COLO829 (cell line): Measurements from ENCODE around the gene MIGA2.

Source experiments
- DNase-seq: peaks from one replicate; pipeline ENCODE4 v3.0.0; 2012; ENCODE audit warnings: low spot score

MIGA2 gene

GRCh38 chr9:129037767-129038098 lies 1.3 kb downstream of the MIGA2 start:
- no peak for DNase-seq

GRCh38 chr9:129038109-129038852 lies 1.9 kb downstream of the MIGA2 start:
- DNase-seq = no peak

- DNase-seq = no peak
Measured at GRCh38 chr9:129040113-129040643, 3.8 kb downstream of the MIGA2 start.

GRCh38 chr9:129042016-129042415 lies 5.6 kb downstream of the MIGA2 start:
- DNase-seq = no peak

- DNase-seq = no peak
Measured at GRCh38 chr9:129052592-129052991, 16.2 kb downstream of the MIGA2 start.

- DNase-seq = no peak
Measured at GRCh38 chr9:129053020-129053419, 16.6 kb downstream of the MIGA2 start.

- DNase-seq = no peak
Measured at GRCh38 chr9:129054163-129054851, 17.9 kb downstream of the MIGA2 start.

- peak; percentile 52 for DNase-seq
Measured at GRCh38 chr9:129058965-129059795, 22.8 kb downstream of the MIGA2 start.

GRCh38 chr9:129059796-129060785 lies 23.7 kb downstream of the MIGA2 start:
- no peak for DNase-seq

- DNase-seq = no peak
Measured at GRCh38 chr9:129060991-129061390, 24.6 kb downstream of the MIGA2 start.

- no peak for DNase-seq
Measured at GRCh38 chr9:129063061-129063460, 26.6 kb downstream of the MIGA2 start.

GRCh38 chr9:129064499-129064908 lies 28.1 kb downstream of the MIGA2 start:
- no peak for DNase-seq

GRCh38 chr9:129068110-129068509 lies 31.7 kb downstream of the MIGA2 start:
- DNase-seq = no peak

GRCh38 chr9:129068990-129069861 lies 32.8 kb downstream of the MIGA2 start:
- DNase-seq = no peak

GRCh38 chr9:129069862-129070641 lies 33.6 kb downstream of the MIGA2 start:
- DNase-seq = no peak

- no peak for DNase-seq
Measured at GRCh38 chr9:129070696-129071525, 34.5 kb downstream of the MIGA2 start.

GRCh38 chr9:129071526-129072126 lies 35.2 kb downstream of the MIGA2 start:
- no peak for DNase-seq

- no peak for DNase-seq
Measured at GRCh38 chr9:129072171-129072570, 35.7 kb downstream of the MIGA2 start.
